ENCODE results near the gene ABHD16A. TPM values are rescaled to one million over a fixed set of nuclear protein-coding genes. Genes with fewer than 3 reads are reported as not detected.

The ABHD16A gene
- total and polyA plus RNA-seq, 2 of the 13 experiments (the other 11 are each of a cell fraction or from before 2014, with no cell fraction given) = 43.5 to 45.4 TPM

GRCh38 chr6:31660381-31661261 is 42.5 kb downstream of the ABHD16A start, which contains the start of gene C6orf47 (continued):
- TF ChIP-seq TFDP2 (CRISPR knock-in tag; IDR thresholded peaks at IDR 0.05) (peak; percentile 84), ZNF570 (CRISPR knock-in tag; IDR thresholded peaks at IDR 0.05; ENCODE audit: borderline replicate concordance) (no peak), ZNF563 (CRISPR knock-in tag; IDR thresholded peaks at IDR 0.05) (peak; percentile 70), NCOA1 (CRISPR knock-in tag; IDR thresholded peaks at IDR 0.05) (no peak), HMGXB3 (CRISPR knock-in tag; IDR thresholded peaks at IDR 0.05; ENCODE audit: borderline replicate concordance) (no peak), SYNCRIP (IDR thresholded peaks at IDR 0.05; ENCODE audit: insufficient read depth, low read depth, low read length) (no peak), ISL2 (CRISPR knock-in tag; IDR thresholded peaks at IDR 0.05) (peak; percentile 81), CREM (IDR thresholded peaks at IDR 0.05) (no peak; the same call in 1 of the 2 replicates), CREM (CRISPR knock-in tag; IDR thresholded peaks at IDR 0.05) (no peak), IRF1 (CRISPR knock-in tag; IDR thresholded peaks at IDR 0.05; ENCODE audit: low read depth) (peak; percentile 87; the same call in 1 of the 2 replicates), KLF15 (CRISPR knock-in tag; IDR thresholded peaks at IDR 0.05; ENCODE audit: borderline replicate concordance) (peak; percentile 57; the same call in 1 of the 2 replicates), ZSCAN5A (CRISPR knock-in tag; IDR thresholded peaks at IDR 0.05; ENCODE audit: borderline replicate concordance) (peak; percentile 68), ZNF589 (CRISPR knock-in tag; conservative IDR thresholded peaks at IDR 0.05) (no peak), TSC22D2 (CRISPR knock-in tag; IDR thresholded peaks at IDR 0.05; ENCODE audit: borderline replicate concordance) (0 out of 2 replicates have a peak, but pooled peaks have one; percentile 23), ZNF720 (CRISPR knock-in tag; IDR thresholded peaks at IDR 0.05) (no peak; the same call in 1 of the 2 replicates), ZSCAN30 (CRISPR knock-in tag; IDR thresholded peaks at IDR 0.05) (no peak), DZIP1 (CRISPR knock-in tag; IDR thresholded peaks at IDR 0.05) (no peak), ZNF230 (CRISPR knock-in tag; IDR thresholded peaks at IDR 0.05) (no peak)
